Motor neuron (in vitro differentiated cells): ENCODE measurements around the gene CD300LB. TPM values are rescaled to one million over a fixed set of nuclear protein-coding genes. Genes with fewer than 3 reads are reported as not detected.
"Not testable (repeated sequence)": the region's sequence is repeated elsewhere in the genome, so short reads cannot be mapped to it uniquely, and the experiment has no call there.

ENCODE experiments used
- ATAC-seq, 8 experiments: fragments of 200-7000 bp; cut with Tn5 transposase; replicated peaks in 6 of 8; 2 replicates each; pipeline ENCODE4 v1.8.0; 2021; ENCODE audit warnings: mild to moderate bottlenecking in 8 of 8, moderate library complexity in 8 of 8
- H3K27ac ChIP-seq, 2 donors: fragments of 250-450 bp; sonication (Bioruptor Pico); 2 replicates each; pipeline ENCODE4 v1.9.0; 2021; ENCODE audit warnings: antibody characterized with exemption in 2 of 2, mild to moderate bottlenecking in 2 of 2, moderate library complexity in 1 of 2
- H3K4me1 ChIP-seq, 2 donors: fragments of 250-450 bp; sonication (Bioruptor Pico); replicated peaks in 1 of 2; 2 replicates each; pipeline ENCODE4 v1.6.1; 2021; ENCODE audit warnings: antibody characterized with exemption in 2 of 2, mild to moderate bottlenecking in 2 of 2, moderate library complexity in 1 of 2
- H3K4me3 ChIP-seq, 5 donors: fragments of 250-450 bp; sonication (Bioruptor Pico); 2 replicates each; pipeline ENCODE4 v1.9.0; 2021; ENCODE audit warnings: antibody characterized with exemption in 5 of 5, mild to moderate bottlenecking in 5 of 5, moderate library complexity in 4 of 5
- WGBS, 10 experiments: fragments of 450-650 bp; shearing (Covaris generic); methylation state at CpG; one replicate each; pipeline ENCODE4 v1.0.0; 2022; 5-methylcytosine and 5-hydroxymethylcytosine counted together
- in situ Hi-C, 9 experiments: fragments of 400-800 bp; cut with MboI; loops; one replicate each; pipeline ENCODE4 v1.15.0; 2021; ENCODE audit warnings: low sequenced_read_pairs in 9 of 9, low pct_unique_long_range_greater_than_20kb in 2 of 9; ENCODE audit not compliant: unreplicated experiment in 9 of 9
- total RNA-seq, 8 experiments: library from RNA; unstranded; fragments of 300-600 nt; gene quantifications; 2 replicates each; pipeline versions ENCODE4 v1.2.3 to v1.2.4, GENCODE V29; 2022

CD300LB gene
- total RNA-seq = 1 to 10 TPM in 1 of 8 experiments, under 1 TPM in 5, not detected in 2; 0.08 to 1.3 (median 0.29) TPM

- Histone ChIP-seq H3K4me3 (no peak within 1 kb of the TSS), H3K27ac (no peak within 1 kb of the TSS), H3K4me1 (no peaks in the 10 kb centered on the region)
- ATAC-seq = no peak
- in situ Hi-C loops = no loop called here
- 84 to 92% methylated on average over 2 to 5 of the region's 10 CpGs; no CpG with 5 or more reads in 8 of the 10 experiments for WGBS, 10 experiments
Measured at GRCh38 chr17:74531231-74531761, at the start of gene CD300LB. TSS of gene CD300LB (minus strand) at chr17:74531475. CDS start at chr17:74531350, 125 bp downstream.

GRCh38 chr17:74579900-74580299, 48.6 kb upstream of the CD300LB start:
- H3K27ac ChIP-seq = no peak overlapping the region
- WGBS, 10 experiments = 33 to 100% (median 70%) methylated on average over 1 to 6 of the region's 7 CpGs; no CpG with 5 or more reads in 4 of the 10 experiments
- in situ Hi-C loops = no loop called here
- no peak for ATAC-seq
- H3K4me1 ChIP-seq = peaks cover 5 to 13% of the 10 kb centered on the region in 2 donors
- no peak overlapping the region for H3K4me3 ChIP-seq

GRCh38 chr17:74578979-74579378, 47.7 kb upstream of the CD300LB start:
- 36 to 96% (median 74%) methylated on average over 2 to 8 of the region's 9 CpGs; no CpG with 5 or more reads in 2 of the 10 experiments for WGBS, 10 experiments
- Histone ChIP-seq H3K27ac (no peak overlapping the region), H3K4me1 (peaks cover 2 to 9% of the 10 kb centered on the region in 2 donors), H3K4me3 (no peak overlapping the region)
- in situ Hi-C loops = no loop called here
- ATAC-seq = no peak

- in situ Hi-C loops = no loop called here
- no peak for ATAC-seq
- Histone ChIP-seq H3K4me1 (no peaks in the 10 kb centered on the region), H3K4me3 (no peak overlapping the region), H3K27ac (no peak overlapping the region)
- WGBS, 10 experiments = 4 to 73% (median 40%) methylated on average over 1 to 5 of the region's 5 CpGs; no CpG with 5 or more reads in 1 of the 10 experiments
Measured at GRCh38 chr17:74574489-74575142, 43.3 kb upstream of the CD300LB start.

GRCh38 chr17:74573635-74574034, 42.4 kb upstream of the CD300LB start:
- H3K4me1 ChIP-seq, in situ Hi-C loops, H3K4me3 ChIP-seq, ATAC-seq, H3K27ac ChIP-seq: not testable (repeated sequence)

GRCh38 chr17:74573169-74573568, 41.9 kb upstream of the CD300LB start:
- in situ Hi-C loops = no loop called here
- WGBS, 10 experiments = 29 to 80% (median 72%) methylated on average over 1 to 3 of the region's 3 CpGs; no CpG with 5 or more reads in 5 of the 10 experiments
- peaks cover 0 to 4% of the 10 kb centered on the region in 2 donors for H3K4me1 ChIP-seq
- no peak overlapping the region for H3K4me3 ChIP-seq
- H3K27ac ChIP-seq = no peak overlapping the region
- no peak for ATAC-seq

- 0 to 89% (median 50%) methylated on average over 1 to 4 of the region's 4 CpGs; no CpG with 5 or more reads in 3 of the 10 experiments for WGBS, 10 experiments
- ATAC-seq = no peak
- H3K4me1 ChIP-seq = peaks cover 0 to 4% of the 10 kb centered on the region in 2 donors
- H3K4me3 ChIP-seq = no peak overlapping the region
- in situ Hi-C loops = no loop called here
- H3K27ac ChIP-seq = no peak overlapping the region
Measured at GRCh38 chr17:74571621-74572270, 40.5 kb upstream of the CD300LB start.

GRCh38 chr17:74569020-74570003, 38.0 kb upstream of the CD300LB start:
- Histone ChIP-seq H3K27ac (no peak overlapping the region), H3K4me3 (no peak overlapping the region), H3K4me1 (peaks cover 0 to 4% of the 10 kb centered on the region in 2 donors)
- WGBS, 10 experiments = 38 to 80% (median 68%) methylated on average over 1 to 25 of the region's 32 CpGs; no CpG with 5 or more reads in 2 of the 10 experiments
- in situ Hi-C loops = no loop called here
- ATAC-seq = peak; percentile 49 to 96 (median 88)

GRCh38 chr17:74568106-74568873, 37.0 kb upstream of the CD300LB start:
- in situ Hi-C loops = no loop called here
- WGBS, 10 experiments = 17 to 83% (median 58%) methylated on average over 1 to 2 of the region's 4 CpGs; no CpG with 5 or more reads in 5 of the 10 experiments
- Histone ChIP-seq H3K4me1 (peaks cover 0 to 4% of the 10 kb centered on the region in 2 donors), H3K4me3 (no peak overlapping the region), H3K27ac (no peak overlapping the region)
- no peak for ATAC-seq

GRCh38 chr17:74567397-74567796, 36.1 kb upstream of the CD300LB start, which contains the start of gene CD300H:
TSS of gene CD300H (minus strand) at chr17:74567509.
- Histone ChIP-seq H3K27ac (no peak within 1 kb of the TSS), H3K4me1 (peaks cover 0 to 4% of the 10 kb centered on the region in 2 donors), H3K4me3 (no peak within 1 kb of the TSS)
- no peak for ATAC-seq
- in situ Hi-C loops = no loop called here
- 14 to 100% (median 82%) methylated on average over 1 to 2 of the region's 2 CpGs; no CpG with 5 or more reads in 6 of the 10 experiments for WGBS, 10 experiments

- in situ Hi-C loops = no loop called here
- ATAC-seq = peak in 3 of 8 experiments; percentile 43 to 87 (median 61)
- WGBS, 10 experiments = 0 to 100% (median 48%) methylated on average over 1 to 6 of the region's 9 CpGs; no CpG with 5 or more reads in 2 of the 10 experiments
- Histone ChIP-seq H3K27ac (no peak overlapping the region), H3K4me1 (peaks cover 0 to 4% of the 10 kb centered on the region in 2 donors), H3K4me3 (no peak overlapping the region)
Measured at GRCh38 chr17:74566132-74566753, 35.0 kb upstream of the CD300LB start.
